NCI-H510A (cell line): ENCODE measurements around the gene CNKSR3.

Source experiments
- DNase-seq: peaks from one replicate; lab custom pipeline; 2025; lab: John Stamatoyannopoulos, UW

Gene CNKSR3

GRCh38 chr6:154381548-154381947, 128.9 kb downstream of the CNKSR3 start:
- no peak for DNase-seq

- no peak for DNase-seq
Measured at GRCh38 chr6:154380741-154381140, 129.7 kb downstream of the CNKSR3 start.

GRCh38 chr6:154379585-154379984, 130.9 kb downstream of the CNKSR3 start:
- no peak for DNase-seq

GRCh38 chr6:154378518-154378917, 132.0 kb downstream of the CNKSR3 start:
- no peak for DNase-seq

- DNase-seq: no peak
Measured at GRCh38 chr6:154377726-154378125, 132.8 kb downstream of the CNKSR3 start.

- DNase-seq: no peak
Measured at GRCh38 chr6:154373971-154374370, 136.5 kb downstream of the CNKSR3 start.

GRCh38 chr6:154371281-154371680, 139.2 kb downstream of the CNKSR3 start:
- no peak for DNase-seq

- no peak for DNase-seq
Measured at GRCh38 chr6:154370545-154370944, 139.9 kb downstream of the CNKSR3 start.

- no peak for DNase-seq
Measured at GRCh38 chr6:154367839-154368695, 142.4 kb downstream of the CNKSR3 start.

- DNase-seq: no peak
Measured at GRCh38 chr6:154367336-154367735, 143.1 kb downstream of the CNKSR3 start.

GRCh38 chr6:154363821-154364220, 146.7 kb downstream of the CNKSR3 start:
- DNase-seq: no peak

- DNase-seq: no peak
Measured at GRCh38 chr6:154361476-154361875, 149.0 kb downstream of the CNKSR3 start.

GRCh38 chr6:154360476-154360875, 150.0 kb downstream of the CNKSR3 start:
- no peak for DNase-seq

- no peak for DNase-seq
Measured at GRCh38 chr6:154359679-154360078, 150.8 kb downstream of the CNKSR3 start.

GRCh38 chr6:154359161-154359574, 151.3 kb downstream of the CNKSR3 start:
- no peak for DNase-seq

- no peak for DNase-seq
Measured at GRCh38 chr6:154358019-154358545, 152.4 kb downstream of the CNKSR3 start.

GRCh38 chr6:154356690-154357089, 153.8 kb downstream of the CNKSR3 start, which contains the start of gene IPCEF1:
Gene IPCEF1 (minus strand): TSS chr6:154356803. CDS start chr6:154265947, 90,856 bp downstream.
- DNase-seq: no peak

- DNase-seq: no peak
Measured at GRCh38 chr6:154356113-154356512, 154.4 kb downstream of the CNKSR3 start.

- DNase-seq: no peak
Measured at GRCh38 chr6:154354265-154354777, 156.2 kb downstream of the CNKSR3 start.

GRCh38 chr6:154353626-154354025, 156.9 kb downstream of the CNKSR3 start:
- DNase-seq: no peak

GRCh38 chr6:154352898-154353585, 157.4 kb downstream of the CNKSR3 start:
- no peak for DNase-seq

- DNase-seq: no peak
Measured at GRCh38 chr6:154350293-154350692, 160.2 kb downstream of the CNKSR3 start.

GRCh38 chr6:154347981-154348380, 162.5 kb downstream of the CNKSR3 start:
- DNase-seq: no peak
